ENCODE data around the gene ABLIM3. TPM values are rescaled to one million over a fixed set of nuclear protein-coding genes. Genes with fewer than 3 reads are reported as not detected.

The ABLIM3 gene
- total RNA-seq, 4 donors from 2014 or later = 55.1 to 320 (median 94.2) TPM

- TF ChIP-seq CTCF (IDR thresholded peaks at IDR 0.05; ENCODE audit: low read depth) = no peak
Measured at GRCh38 chr5:149133795-149134777, 7.2 kb upstream of the ABLIM3 start.

GRCh38 chr5:149134778-149135500, 6.4 kb upstream of the ABLIM3 start:
- TF ChIP-seq CTCF (IDR thresholded peaks at IDR 0.05; ENCODE audit: low read depth) = no peak

GRCh38 chr5:149135536-149136201, 5.6 kb upstream of the ABLIM3 start:
- no peak for TF ChIP-seq CTCF (IDR thresholded peaks at IDR 0.05; ENCODE audit: low read depth)

- TF ChIP-seq CTCF (IDR thresholded peaks at IDR 0.05; ENCODE audit: low read depth) = no peak
Measured at GRCh38 chr5:149138182-149138923, 2.9 kb upstream of the ABLIM3 start.

GRCh38 chr5:149140197-149141002, 893 bp upstream of the ABLIM3 start:
- TF ChIP-seq CTCF (IDR thresholded peaks at IDR 0.05; ENCODE audit: low read depth) = no peak

Measured in subcutaneous adipose tissue (tissue), 4 donors.